ENCODE results near the gene TRH. TPM values are rescaled to one million over a fixed set of nuclear protein-coding genes. Genes with fewer than 3 reads are reported as not detected.

Gene TRH
- total RNA-seq, 1 donor = not detected

DNA sequence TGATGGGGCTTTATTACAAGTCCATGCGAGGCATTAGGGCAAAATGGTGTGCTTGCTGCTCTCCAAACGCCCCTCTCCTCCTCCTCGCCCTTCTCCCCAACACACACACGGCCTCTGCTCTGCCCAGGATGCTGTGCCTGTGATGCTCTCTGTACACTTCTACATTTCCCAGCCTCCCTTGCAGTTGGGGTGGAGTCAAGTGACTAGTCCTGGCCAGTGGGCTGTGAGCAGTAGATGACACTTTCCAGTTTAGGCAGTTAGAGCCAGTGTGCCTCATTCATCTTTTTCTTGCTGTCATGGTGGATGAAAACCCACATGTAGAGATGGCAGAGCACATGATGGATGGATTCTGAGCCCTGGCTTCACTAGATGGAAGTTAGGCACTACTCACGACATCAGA, 5.4 kb downstream of the TRH start:
- H3K4me3 ChIP-seq (ENCODE audit: low read depth, low read length) = no peak overlapping the region
- TF ChIP-seq, protein P1, sequence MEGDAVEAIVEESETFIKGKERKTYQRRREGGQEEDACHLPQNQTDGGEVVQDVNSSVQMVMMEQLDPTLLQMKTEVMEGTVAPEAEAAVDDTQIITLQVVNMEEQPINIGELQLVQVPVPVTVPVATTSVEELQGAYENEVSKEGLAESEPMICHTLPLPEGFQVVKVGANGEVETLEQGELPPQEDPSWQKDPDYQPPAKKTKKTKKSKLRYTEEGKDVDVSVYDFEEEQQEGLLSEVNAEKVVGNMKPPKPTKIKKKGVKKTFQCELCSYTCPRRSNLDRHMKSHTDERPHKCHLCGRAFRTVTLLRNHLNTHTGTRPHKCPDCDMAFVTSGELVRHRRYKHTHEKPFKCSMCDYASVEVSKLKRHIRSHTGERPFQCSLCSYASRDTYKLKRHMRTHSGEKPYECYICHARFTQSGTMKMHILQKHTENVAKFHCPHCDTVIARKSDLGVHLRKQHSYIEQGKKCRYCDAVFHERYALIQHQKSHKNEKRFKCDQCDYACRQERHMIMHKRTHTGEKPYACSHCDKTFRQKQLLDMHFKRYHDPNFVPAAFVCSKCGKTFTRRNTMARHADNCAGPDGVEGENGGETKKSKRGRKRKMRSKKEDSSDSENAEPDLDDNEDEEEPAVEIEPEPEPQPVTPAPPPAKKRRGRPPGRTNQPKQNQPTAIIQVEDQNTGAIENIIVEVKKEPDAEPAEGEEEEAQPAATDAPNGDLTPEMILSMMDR (IDR thresholded peaks at IDR 0.05; ENCODE audit: insufficient read depth, low read depth, low read length) = no peak
- no peak for DNase-seq (ENCODE audit: low read depth)

DNA sequence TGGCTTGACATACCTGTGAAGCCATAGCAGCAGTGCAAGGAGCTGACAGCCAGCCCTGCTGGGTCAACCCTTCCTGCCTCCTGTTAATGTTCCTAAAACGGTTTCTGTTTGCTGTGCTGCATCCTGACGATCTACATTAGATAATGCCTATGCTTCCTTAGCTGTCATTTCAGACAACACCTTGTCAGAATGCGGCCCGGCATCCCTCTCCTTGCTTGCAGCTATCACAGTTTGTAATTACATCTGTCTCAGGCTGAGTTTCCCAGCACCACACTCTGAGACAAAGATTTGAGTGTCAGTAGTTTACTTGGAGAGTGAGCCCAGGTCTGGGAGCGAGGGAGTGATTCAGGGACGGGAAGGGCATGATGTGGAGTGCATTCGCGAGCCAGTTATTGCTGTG, 9.0 kb downstream of the TRH start:
- no peak for DNase-seq (ENCODE audit: low read depth)
- no peak overlapping the region for H3K4me3 ChIP-seq (ENCODE audit: low read depth, low read length)
- TF ChIP-seq, protein P1 (IDR thresholded peaks at IDR 0.05; ENCODE audit: insufficient read depth, low read depth, low read length) = no peak

DNA sequence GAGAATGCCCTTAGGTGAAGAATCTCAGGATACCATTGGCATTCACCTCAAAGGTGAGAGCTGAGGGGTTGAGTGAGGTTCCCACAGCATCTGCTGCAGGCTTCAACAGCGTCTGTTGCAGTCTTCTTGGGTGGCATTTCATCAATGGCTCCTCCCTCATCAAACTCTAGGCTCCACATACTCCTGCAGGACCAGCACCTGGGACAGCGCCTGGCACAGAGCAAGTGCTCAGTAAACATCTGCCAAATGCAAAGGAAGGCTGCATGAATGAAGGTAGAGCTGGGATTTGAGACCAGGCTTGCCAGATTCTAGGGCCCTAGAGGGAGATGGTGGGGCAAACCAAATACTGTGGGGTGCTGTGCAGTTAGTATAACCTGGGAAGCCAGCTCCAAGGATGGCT, 9.6 kb downstream of the TRH start:
- no peak overlapping the region for H3K4me3 ChIP-seq (ENCODE audit: low read depth, low read length)
- TF ChIP-seq, protein P1 (IDR thresholded peaks at IDR 0.05; ENCODE audit: insufficient read depth, low read depth, low read length) = no peak
- DNase-seq (ENCODE audit: low read depth) = no peak

DNA sequence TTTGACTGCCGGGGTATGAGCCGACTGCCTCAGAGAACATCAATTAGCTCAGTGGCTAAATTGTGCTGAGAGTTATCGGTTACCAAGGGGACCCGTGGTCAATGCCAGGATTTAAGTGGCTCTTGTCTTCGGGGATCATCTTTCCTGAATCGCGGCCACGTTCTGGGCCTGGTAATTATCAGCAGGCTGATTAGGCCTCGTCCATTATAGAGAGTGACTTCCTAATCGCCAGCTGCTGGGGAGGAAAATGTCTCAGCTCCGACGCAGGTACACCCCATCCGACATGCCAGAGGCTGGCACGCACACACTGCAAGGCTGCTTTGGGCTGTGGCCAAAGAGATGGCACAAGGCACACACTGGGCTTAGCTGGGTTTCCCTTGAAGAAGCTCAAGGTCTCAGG, 10.6 kb downstream of the TRH start:
- no peak overlapping the region for H3K4me3 ChIP-seq (ENCODE audit: low read depth, low read length)
- no peak for DNase-seq (ENCODE audit: low read depth)
- TF ChIP-seq, protein P1 (IDR thresholded peaks at IDR 0.05; ENCODE audit: insufficient read depth, low read depth, low read length) = no peak

DNA sequence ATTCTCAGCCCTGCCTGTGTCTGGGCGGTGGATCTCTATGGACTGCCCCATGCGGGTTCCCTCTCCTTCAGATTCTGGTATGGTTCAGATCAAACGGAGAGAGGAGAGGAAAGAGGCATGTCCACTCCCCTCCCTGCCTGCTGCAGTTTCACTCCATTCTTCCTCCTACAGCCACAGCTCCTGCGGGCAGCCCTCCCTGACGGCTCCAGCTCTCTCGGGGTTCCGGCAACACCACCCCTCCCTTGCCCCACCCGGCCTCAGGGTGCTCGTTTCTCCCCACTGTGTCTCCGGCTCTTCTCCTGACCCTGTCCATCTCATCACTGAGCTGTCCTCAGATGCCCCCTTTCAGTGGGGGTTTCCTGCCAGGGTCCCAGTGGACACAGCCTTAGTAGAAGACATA, 13.9 kb downstream of the TRH start:
- no peak overlapping the region for H3K4me3 ChIP-seq (ENCODE audit: low read depth, low read length)
- TF ChIP-seq, protein P1 (IDR thresholded peaks at IDR 0.05; ENCODE audit: insufficient read depth, low read depth, low read length) = no peak

DNA sequence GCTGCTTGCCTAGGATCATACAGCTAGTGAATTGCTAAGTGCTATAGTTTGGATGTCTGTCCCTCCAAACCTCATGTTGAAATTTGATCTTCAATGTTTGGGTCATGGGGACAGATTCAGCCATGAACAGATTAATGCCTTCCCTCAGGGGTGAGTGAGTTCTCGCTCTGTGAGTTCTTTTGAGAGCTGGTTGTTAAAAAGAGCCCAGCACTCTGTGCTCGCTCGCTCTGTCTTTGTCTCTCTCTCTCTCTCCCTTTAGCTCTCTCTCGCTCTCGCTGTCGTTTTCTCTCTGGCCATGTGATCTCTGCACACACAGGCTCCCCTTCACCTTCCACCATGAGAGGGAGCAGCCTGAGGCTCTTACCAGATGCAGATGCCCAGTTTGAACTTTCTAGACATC, 14.9 kb downstream of the TRH start:
- no peak for DNase-seq (ENCODE audit: low read depth)
- H3K4me3 ChIP-seq (ENCODE audit: low read depth, low read length) = no peak overlapping the region
- TF ChIP-seq, protein P1 (IDR thresholded peaks at IDR 0.05; ENCODE audit: insufficient read depth, low read depth, low read length) = no peak

More for the DNA sequence above, 13.9 kb downstream of the TRH start:
- no peak for DNase-seq (ENCODE audit: low read depth)

DNA sequence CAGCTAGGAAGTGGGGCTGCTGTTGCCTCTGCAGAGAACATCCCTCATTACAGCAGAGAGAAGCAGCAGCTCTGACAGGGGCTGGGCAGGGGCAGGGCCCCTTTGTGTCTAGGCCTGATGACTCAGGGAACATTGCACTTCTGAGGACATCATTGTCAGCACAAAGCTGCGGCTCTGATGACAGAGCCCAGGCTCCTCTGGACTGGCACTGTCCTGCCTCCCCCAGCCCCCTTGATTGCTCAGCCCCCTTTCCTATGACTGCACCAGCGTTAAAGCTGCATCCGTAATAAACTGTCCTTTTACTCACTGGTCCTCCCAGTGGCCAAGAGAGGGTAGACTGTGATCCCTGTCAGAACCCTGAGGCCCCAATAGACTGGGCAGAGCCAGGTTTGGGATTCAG, 18.3 kb downstream of the TRH start:
- TF ChIP-seq, protein P1 (IDR thresholded peaks at IDR 0.05; ENCODE audit: insufficient read depth, low read depth, low read length) = peak; percentile 54
- no peak overlapping the region for H3K4me3 ChIP-seq (ENCODE audit: low read depth, low read length)
- DNase-seq (ENCODE audit: low read depth) = peak; percentile 5
